MM.1S (cell line): Measurements from ENCODE around the gene ELMO1.

Source experiments
- DNase-seq: peaks from one replicate; pipeline ENCODE4 v3.0.0-alpha.2; 2015
- H2AFZ ChIP-seq: fragments of 300-600 bp; sonication (generic); 2 replicates; pipeline ENCODE4 v1.6.0; 2016; ENCODE audit warnings: antibody characterized with exemption, low read length
- H3F3A ChIP-seq: fragments of 300-600 bp; sonication (generic); 2 replicates; pipeline ENCODE4 v1.6.1; 2016; ENCODE audit warnings: mild to moderate bottlenecking, antibody characterized with exemption, low read length, moderate library complexity, mixed read lengths; ENCODE audit not compliant: insufficient read depth
- H3K27ac ChIP-seq: fragments of 300-600 bp; sonication (generic); 2 replicates; pipeline ENCODE4 v1.5.1; 2016; ENCODE audit warnings: mild to moderate bottlenecking, low read length
- H3K27me3 ChIP-seq: fragments of 300-600 bp; sonication (generic); replicated peaks from 2 replicates; pipeline ENCODE4 v1.6.0; 2016; ENCODE audit warnings: low read length; ENCODE audit not compliant: insufficient read depth
- H3K36me3 ChIP-seq: fragments of 300-600 bp; sonication (generic); replicated peaks from 2 replicates; pipeline ENCODE4 v1.6.1; 2016; ENCODE audit warnings: mild to moderate bottlenecking, low read length, mixed read lengths; ENCODE audit not compliant: insufficient read depth
- H3K4me1 ChIP-seq: fragments of 300-600 bp; sonication (generic); 2 replicates; pipeline ENCODE4 v1.6.1; 2016; ENCODE audit warnings: low read length, mixed read lengths
- H3K4me2 ChIP-seq: fragments of 300-600 bp; sonication (generic); 2 replicates; pipeline ENCODE4 v1.6.0; 2016; ENCODE audit warnings: low read depth, low read length
- H3K4me3 ChIP-seq: fragments of 300-600 bp; sonication (generic); 2 replicates; pipeline ENCODE4 v1.5.1; 2016; ENCODE audit warnings: low read length, mixed read lengths
- H3K79me2 ChIP-seq: fragments of 300-600 bp; sonication (generic); 2 replicates; pipeline ENCODE4 v1.6.1; 2016; ENCODE audit warnings: mixed run types, low read length, mixed read lengths
- H3K9ac ChIP-seq: fragments of 300-600 bp; sonication (generic); 2 replicates; pipeline ENCODE4 v1.6.1; 2016; ENCODE audit warnings: low read length, mixed read lengths
- H3K9me2 ChIP-seq: fragments of 300-600 bp; sonication (generic); replicated peaks from 2 replicates; pipeline ENCODE4 v1.6.1; 2016; ENCODE audit warnings: mild to moderate bottlenecking, low read length, mixed read lengths; ENCODE audit not compliant: insufficient read depth
- H3K9me3 ChIP-seq: fragments of 300-600 bp; sonication (generic); replicated peaks from 2 replicates; pipeline ENCODE4 v1.6.1; 2016; ENCODE audit warnings: mild to moderate bottlenecking, low read length, mixed read lengths; ENCODE audit not compliant: insufficient read depth
- H4K20me1 ChIP-seq: fragments of 300-600 bp; sonication (generic); 2 replicates; pipeline ENCODE4 v1.6.1; 2016; ENCODE audit warnings: mild to moderate bottlenecking, low read length, moderate library complexity, mixed read lengths; ENCODE audit not compliant: insufficient read depth
- CTCF ChIP-seq: fragments of 300-600 bp; sonication (generic); IDR thresholded peaks from 2 replicates; pipeline ENCODE4 v1.5.1; 2016; ENCODE audit warnings: antibody characterized with exemption, low read length, mixed read lengths
- EZH2 ChIP-seq: fragments of 300-600 bp; sonication (generic); optimal IDR thresholded peaks from 2 replicates; pipeline ENCODE3; 2017; ENCODE audit warnings: low read depth, mild to moderate bottlenecking, antibody characterized with exemption, low read length, mixed read lengths
- EZH2phosphoT487 ChIP-seq: fragments of 300-600 bp; sonication (generic); IDR thresholded peaks from 2 replicates; pipeline ENCODE4 v1.6.1; 2018; ENCODE audit warnings: antibody characterized with exemption, low read length

ELMO1 gene

GRCh38 chr7:36840904-36841303 lies 607.8 kb downstream of the ELMO1 start:
- H3K4me2 ChIP-seq: no peak overlapping the region
- DNase-seq: no peak
- no peaks in the 10 kb centered on the region for H4K20me1 ChIP-seq
- TF ChIP-seq EZH2phosphoT487: no peak
- TF ChIP-seq CTCF: no peak
- TF ChIP-seq EZH2: no peak
- no peaks in the 10 kb centered on the region for H3K79me2 ChIP-seq
- H3K27ac ChIP-seq: no peak overlapping the region
- H3K27me3 ChIP-seq: no peaks in the 10 kb centered on the region
- H2AFZ ChIP-seq: no peak overlapping the region
- no peaks in the 10 kb centered on the region for H3K9me2 ChIP-seq
- H3K4me1 ChIP-seq: no peaks in the 10 kb centered on the region
- no peaks in the 10 kb centered on the region for H3K36me3 ChIP-seq
- H3K9me3 ChIP-seq: no peaks in the 10 kb centered on the region
- no peak overlapping the region for H3K9ac ChIP-seq
- no peak overlapping the region for H3K4me3 ChIP-seq
- no peaks in the 10 kb centered on the region for H3F3A ChIP-seq

- Histone ChIP-seq H3K9me2 (no peaks in the 10 kb centered on the region), H3K4me2 (no peak overlapping the region), H2AFZ (no peak overlapping the region), H3K79me2 (no peaks in the 10 kb centered on the region), H3K27ac (no peak overlapping the region), H3K9me3 (no peaks in the 10 kb centered on the region), H3K4me1 (no peaks in the 10 kb centered on the region), H3K27me3 (no peaks in the 10 kb centered on the region), H3K4me3 (no peak overlapping the region), H3K36me3 (no peaks in the 10 kb centered on the region), H4K20me1 (no peaks in the 10 kb centered on the region), H3F3A (no peaks in the 10 kb centered on the region), H3K9ac (no peak overlapping the region)
- no peak for DNase-seq
- TF ChIP-seq EZH2phosphoT487 (no peak), CTCF (no peak), EZH2 (no peak)
Observed at GRCh38 chr7:36838616-36839225, 609.9 kb downstream of the ELMO1 start.

DNA sequence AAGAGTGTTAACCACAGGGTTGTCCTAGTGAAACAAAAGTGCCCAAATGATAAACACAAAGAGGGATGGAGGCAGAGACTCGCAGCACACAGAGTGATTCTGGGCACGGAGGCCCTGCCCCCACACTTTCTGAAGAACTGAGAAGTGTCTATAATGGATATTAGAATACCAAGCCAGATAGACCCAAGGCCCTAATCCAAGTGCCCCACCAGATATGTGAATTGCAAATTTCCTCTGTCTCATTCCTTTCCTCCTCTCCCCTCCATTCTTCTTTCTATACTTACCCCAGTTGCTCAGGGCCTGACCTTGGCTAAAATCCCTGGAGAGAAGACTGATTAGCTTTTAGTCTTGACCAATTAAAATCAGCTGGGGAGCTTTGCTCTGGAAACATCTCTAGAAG lies 617.6 kb downstream of the ELMO1 start:
- TF ChIP-seq EZH2phosphoT487: no peak
- TF ChIP-seq EZH2: no peak
- no peak for TF ChIP-seq CTCF
- Histone ChIP-seq H3K36me3 (no peaks in the 10 kb centered on the region), H3K4me3 (no peak overlapping the region), H3K4me2 (no peak overlapping the region), H3K27ac (no peak overlapping the region), H3F3A (no peaks in the 10 kb centered on the region), H4K20me1 (no peaks in the 10 kb centered on the region), H2AFZ (no peak overlapping the region), H3K9ac (no peak overlapping the region), H3K9me2 (no peaks in the 10 kb centered on the region), H3K9me3 (no peaks in the 10 kb centered on the region), H3K27me3 (no peaks in the 10 kb centered on the region), H3K4me1 (no peaks in the 10 kb centered on the region), H3K79me2 (no peaks in the 10 kb centered on the region)
- no peak for DNase-seq
